Measurements from ENCODE around the gene PTPRM.

PTPRM gene

GRCh38 chr18:8348051-8348720 is 781.1 kb downstream of the PTPRM start:
- DNase-seq, result no peak

DNA sequence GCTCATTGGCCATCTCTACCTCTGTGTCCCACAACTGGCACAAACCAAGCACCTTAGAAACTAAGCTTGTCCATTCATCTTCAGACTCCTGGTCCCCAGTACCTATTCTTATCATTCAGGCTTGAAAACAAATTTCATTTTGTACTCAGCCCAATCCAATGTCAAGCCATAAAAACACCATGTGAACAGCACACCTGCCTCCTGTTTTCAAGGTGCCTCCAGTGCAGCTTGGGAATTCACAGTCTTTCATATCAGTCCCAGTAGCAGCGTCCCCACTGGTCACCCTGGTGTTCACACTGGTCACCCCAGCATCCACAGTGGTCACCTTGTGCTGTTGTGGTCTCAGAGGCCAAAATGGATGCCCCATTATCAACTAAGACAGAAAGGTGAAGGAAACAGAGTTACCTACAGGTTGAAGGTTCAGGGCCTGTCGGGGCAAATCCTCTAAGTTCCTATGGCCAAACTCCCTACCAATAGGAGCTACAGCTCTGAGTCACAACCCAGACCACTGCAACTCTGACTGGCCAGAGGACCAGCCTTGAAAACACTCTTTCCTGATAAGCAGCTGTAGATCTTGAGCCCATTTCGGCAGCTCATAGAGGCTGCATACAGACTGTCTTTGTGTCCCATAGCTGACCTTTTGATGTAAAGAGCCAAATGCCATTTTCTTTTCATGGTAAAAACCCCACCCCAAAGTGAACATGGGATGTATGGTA is 782.6 kb downstream of the PTPRM start:
- DNase-seq, result no peak

DNA sequence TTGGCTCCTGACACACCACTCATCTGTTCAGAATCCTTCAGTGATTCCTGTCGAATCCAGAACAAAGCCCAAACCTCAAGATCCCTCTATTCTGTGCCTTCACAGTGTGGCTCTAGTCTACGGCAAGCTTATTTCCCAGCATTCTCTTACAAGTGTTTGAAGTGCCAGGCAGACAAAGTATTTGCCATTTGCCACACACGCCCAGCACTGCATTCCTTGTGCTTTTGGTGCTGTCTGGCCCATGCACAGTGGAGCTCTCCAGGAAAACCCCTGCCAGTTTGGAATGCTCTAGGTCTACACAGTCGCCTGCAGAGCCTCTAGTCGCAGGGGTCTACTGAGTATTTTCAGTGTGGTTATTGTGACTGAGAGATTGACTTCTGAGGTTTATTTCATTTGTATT is 783.5 kb downstream of the PTPRM start:
- no peak for DNase-seq

DNA sequence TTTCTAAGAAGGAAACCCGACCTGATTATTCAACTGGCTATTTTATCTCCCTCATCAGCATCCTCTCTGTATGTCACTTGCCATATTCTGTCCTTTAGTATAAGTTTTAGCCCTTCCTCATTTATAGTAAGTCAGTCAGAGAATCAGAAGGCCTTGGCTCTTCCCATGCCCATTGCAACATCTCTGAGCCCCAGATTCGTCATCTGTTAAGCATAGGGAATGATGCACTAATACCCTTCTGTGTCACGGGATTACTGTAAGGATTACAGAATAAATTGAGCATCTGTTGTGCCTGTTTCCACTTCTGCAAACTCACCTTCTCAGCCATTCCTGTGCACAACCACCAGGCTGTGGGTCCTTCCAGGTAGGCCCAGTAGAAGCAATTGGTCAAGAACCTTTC is 784.0 kb downstream of the PTPRM start:
- DNase-seq, result no peak

GRCh38 chr18:8354304-8354703 is 787.2 kb downstream of the PTPRM start:
- DNase-seq, result no peak

DNA sequence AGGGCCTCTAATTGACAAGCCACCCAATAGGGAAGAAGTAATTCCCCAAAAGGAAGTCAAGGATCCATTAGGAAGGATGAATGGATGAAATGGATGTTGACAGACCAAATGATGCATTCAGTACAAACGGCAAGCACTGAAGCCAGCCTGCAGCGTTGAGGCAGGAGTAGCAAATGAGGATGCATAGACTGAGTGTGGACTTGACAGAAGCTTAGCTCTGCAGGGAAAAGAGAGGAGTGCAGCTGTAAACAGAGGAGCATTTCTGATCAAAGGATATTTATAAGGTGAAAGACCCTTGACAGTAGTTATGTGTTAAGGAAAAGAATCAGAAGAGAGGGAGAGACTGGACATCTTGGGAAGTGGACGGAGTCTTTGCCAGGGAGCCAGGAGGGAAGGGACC is 788.9 kb downstream of the PTPRM start:
- DNase-seq, result no peak

DNA sequence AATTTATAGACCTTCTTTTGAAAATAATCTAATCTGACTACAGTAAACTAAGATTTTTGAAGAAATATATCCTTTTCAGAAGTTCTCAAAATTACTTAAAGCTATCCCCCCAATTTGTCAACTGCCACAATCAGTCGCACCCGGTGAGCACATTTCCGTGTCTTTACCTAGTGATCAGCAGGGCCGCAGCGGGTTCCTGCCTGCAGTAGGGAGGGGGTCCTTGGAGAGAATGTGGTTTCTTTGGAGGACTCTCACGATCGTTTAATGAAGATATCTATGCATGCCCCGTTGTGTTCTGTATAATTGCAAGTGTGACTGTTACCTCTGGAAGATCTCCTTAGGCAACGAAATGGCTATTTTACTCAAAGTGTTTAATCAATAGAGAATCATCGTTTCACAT is 790.2 kb downstream of the PTPRM start:
- no peak for DNase-seq

DNA sequence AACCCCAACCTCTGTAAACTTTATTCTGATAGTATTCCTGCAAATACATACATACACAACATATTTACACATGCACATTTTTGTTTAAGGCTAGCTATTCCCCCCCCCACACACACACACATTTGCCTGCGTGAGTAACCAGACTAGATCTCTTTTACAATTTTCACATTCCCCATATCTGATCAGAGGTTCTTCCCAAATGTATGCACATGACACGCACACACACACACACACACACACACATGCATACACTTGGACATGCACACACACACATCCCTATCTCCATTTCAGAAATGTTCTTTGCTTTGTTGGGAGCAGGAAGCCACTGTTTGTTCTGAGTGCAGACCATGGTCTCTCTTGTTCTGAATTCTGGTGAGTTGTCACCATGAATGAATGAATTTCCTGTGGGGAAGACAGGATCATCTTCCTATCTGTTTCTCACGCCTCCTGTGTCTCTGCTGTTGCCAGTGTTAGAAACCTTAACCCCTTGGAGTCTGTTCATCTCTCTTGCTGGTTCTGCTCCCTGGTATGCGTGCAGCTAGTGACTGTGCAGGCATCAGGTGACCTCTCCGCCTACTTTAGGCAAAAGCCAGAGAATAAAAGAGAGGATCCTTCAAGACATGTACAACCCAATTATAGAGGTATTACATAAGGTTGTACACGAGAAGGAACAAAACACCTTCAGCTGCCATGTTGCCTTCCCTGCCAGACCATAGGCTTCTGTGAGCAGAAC is 791.1 kb downstream of the PTPRM start:
- no peak for DNase-seq

DNA sequence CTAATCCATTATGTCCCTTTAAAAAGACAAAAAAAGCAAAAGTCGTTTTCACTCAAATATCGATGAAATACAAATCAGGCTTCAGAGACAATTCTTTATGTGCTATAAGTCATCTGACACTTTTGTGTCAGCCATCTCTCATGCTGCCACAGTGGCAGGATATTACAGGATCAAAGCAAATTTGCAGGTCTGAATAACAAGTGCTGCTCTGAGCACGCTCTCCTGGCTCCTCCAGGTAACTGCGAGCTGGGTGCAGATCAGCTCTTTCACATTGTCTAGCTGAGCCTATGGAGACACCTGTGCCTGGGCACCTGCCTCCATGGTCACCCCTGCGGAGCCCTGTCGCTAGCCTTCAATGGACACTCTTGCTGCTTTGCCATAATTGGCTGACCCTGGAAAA is 792.0 kb downstream of the PTPRM start:
- no peak for DNase-seq

DNA sequence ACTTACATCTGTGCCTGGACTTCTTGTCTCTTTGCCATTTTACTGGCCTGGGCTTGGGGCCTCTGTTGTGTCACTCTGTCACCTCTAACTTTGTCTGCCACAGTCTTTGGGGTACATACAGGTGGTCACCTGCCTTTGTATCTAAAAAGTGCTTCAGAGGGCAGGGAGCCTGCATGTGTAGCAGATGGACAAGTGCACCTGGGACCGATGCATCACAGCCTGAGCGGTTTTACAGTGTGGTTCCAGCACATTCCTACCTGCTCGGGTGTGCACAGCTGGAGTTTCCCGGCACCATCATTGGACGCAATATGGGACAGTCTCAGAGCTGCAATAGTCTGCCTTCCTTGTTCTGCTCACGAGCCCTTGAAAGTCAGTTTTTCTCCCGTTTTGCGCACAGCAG is 792.4 kb downstream of the PTPRM start:
- DNase-seq, result no peak

GRCh38 chr18:8361941-8362471 is 794.9 kb downstream of the PTPRM start:
- DNase-seq, result no peak

- DNase-seq, result no peak
These were observed 795.7 kb downstream of the PTPRM start for GRCh38 chr18:8362863-8363262.

GRCh38 chr18:8364385-8364784 is 797.3 kb downstream of the PTPRM start:
- DNase-seq, result no peak

DNA sequence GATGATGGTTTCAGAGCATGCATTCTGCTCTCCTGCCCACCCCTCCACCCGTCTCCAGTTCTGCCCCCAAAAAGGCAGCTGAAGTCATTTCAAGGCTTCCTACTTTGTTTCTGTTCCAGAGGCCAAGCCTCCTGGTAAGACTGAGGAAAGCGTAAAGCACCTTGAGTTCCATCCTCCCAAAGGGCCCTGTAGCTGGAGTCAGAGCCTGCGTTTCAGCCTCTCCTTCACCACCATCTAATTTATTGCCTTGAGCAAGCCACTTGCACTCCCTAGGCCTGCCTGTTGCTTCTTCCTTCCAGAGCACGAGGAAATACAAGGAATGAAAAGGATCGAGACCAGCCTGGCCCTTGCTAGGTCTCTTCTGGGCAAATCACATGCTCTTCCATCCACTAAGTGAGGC is 797.9 kb downstream of the PTPRM start:
- no peak for DNase-seq

- DNase-seq, result no peak
These were observed 798.4 kb downstream of the PTPRM start for GRCh38 chr18:8365528-8365927.

- no peak for DNase-seq
These were observed 799.0 kb downstream of the PTPRM start for GRCh38 chr18:8366070-8366469.

GRCh38 chr18:8366656-8367055 is 799.5 kb downstream of the PTPRM start:
- no peak for DNase-seq

DNA sequence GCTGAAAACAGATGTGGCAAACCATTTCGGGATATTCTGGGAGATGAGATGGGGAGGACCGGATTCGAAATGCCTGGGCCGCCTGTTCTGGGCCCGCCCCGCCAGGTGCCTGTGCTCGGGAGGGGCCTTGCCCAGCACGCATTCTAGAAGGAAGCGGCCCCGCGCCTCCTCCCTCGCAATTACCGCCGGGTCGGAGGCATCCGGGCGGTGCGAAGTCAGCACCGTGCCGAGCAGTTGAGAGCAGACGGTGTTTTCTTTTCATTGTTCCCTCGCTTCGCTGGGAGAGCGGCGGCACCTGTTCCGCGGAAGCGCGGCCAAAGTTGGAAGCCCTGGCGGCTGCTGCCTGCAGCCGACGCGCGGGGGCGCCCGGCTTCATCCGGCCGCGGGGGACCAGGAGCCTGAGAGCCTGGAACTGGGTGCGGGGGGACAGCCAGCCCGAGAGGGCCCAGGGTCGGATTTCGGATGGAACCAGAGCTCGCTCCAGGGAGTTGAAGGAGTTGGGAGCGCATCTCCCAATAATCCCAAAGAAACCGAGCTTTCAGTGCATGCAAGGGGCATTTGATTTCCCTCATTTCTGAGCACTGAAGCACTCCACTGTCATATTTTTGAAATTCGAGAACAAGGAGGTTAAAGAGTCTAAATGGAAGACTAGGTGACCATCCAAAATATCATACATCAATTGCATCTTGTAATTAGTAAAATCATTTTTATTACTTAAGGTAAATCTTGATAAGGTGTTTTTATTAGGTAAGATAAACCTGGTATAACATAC is 800.3 kb downstream of the PTPRM start:
- no peak for DNase-seq

GRCh38 chr18:8368512-8369217 is 801.5 kb downstream of the PTPRM start:
- no peak for DNase-seq

GRCh38 chr18:8373486-8373885 is 806.4 kb downstream of the PTPRM start:
- DNase-seq, result no peak

DNA sequence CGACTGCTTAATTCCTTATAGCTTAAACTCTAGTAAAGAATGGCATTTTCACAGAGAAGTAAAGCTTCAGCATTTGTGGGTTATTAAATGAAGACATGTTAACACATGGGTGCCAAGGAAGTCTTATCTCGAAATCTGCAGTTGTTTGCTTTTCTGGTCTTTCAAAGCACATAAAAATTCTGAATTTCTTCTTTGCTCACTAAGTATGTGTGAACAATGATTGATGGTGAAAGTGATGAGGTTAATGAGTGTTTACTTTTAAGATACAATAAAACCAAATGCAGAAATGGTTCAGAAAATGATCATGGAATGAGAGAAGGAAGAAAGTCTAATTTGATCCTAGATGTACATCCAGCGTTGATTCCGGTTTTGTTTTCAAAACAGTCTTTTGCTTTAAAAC is 807.6 kb downstream of the PTPRM start:
- no peak for DNase-seq

DNA sequence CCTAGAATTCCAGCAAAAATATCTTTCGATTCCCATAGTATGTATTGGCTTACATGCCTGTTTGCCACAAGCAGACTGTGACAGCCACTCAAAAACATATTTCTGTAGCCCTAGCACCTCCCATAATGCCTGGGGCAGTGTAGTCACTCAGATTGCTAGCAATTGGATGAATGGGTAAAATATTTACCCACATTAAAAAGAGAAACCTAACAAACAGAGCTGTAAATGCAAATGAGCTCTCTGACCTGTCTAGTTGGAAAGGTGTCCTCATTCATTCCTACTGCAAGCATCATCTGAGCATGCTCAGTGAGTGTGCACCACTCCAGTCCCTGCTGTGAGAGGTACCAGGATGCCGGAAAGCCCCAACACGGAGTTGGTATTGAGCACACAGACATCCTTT is 808.1 kb downstream of the PTPRM start:
- DNase-seq, result no peak
